ENCODE data around the gene EDN2. TPM values are rescaled to one million over a fixed set of nuclear protein-coding genes. Genes with fewer than 3 reads are reported as not detected.
A peak's percentile ranks its signal among the peaks of the same experiment; 100 is the strongest.

Gene EDN2
- total RNA-seq, 1 donor from 2014 or later: 1.1 TPM

GRCh38 chr1:41519667-41520066 is 35.2 kb upstream of the EDN2 start:
- intact Hi-C loops (cut with DNase I): loop anchor here (5.0 kb wide), 2 partner anchors 38 to 53 kb away; no protein-coding TSS in a partner anchor
- no peak for DNase-seq (ENCODE audit: low spot score)

GRCh38 chr1:41518471-41518870 is 34.0 kb upstream of the EDN2 start:
- DNase-seq (ENCODE audit: low spot score): no peak
- intact Hi-C loops (cut with DNase I): loop anchor here (5.0 kb wide), 2 partner anchors 39 to 54 kb away; no protein-coding TSS in a partner anchor

- intact Hi-C loops (cut with DNase I): loop anchor here (2.0 to 5.0 kb wide), 3 partner anchors 20 to 55 kb away; no protein-coding TSS in a partner anchor
- no peak for DNase-seq (ENCODE audit: low spot score)
Observed at GRCh38 chr1:41517062-41517438, 32.6 kb upstream of the EDN2 start.

GRCh38 chr1:41516168-41517061 is 31.9 kb upstream of the EDN2 start:
- intact Hi-C loops (cut with DNase I): loop anchor here (2.0 to 5.0 kb wide), 3 partner anchors 20 to 56 kb away; no protein-coding TSS in a partner anchor
- DNase-seq (ENCODE audit: low spot score): peak; percentile 94

GRCh38 chr1:41515778-41516167 is 31.3 kb upstream of the EDN2 start:
- DNase-seq (ENCODE audit: low spot score): no peak
- intact Hi-C loops (cut with DNase I): loop anchor here (2.0 to 5.0 kb wide), 3 partner anchors 21 to 57 kb away; no protein-coding TSS in a partner anchor

- intact Hi-C loops (cut with DNase I): loop anchor here (5.0 kb wide), 2 partner anchors 42 to 57 kb away; no protein-coding TSS in a partner anchor
- no peak for DNase-seq (ENCODE audit: low spot score)
Observed at GRCh38 chr1:41515131-41515678, 30.7 kb upstream of the EDN2 start.

- no peak for DNase-seq (ENCODE audit: low spot score)
- intact Hi-C loops (cut with DNase I): no loop called here
Observed at GRCh38 chr1:41514381-41514780, 29.9 kb upstream of the EDN2 start.

- no peak for DNase-seq (ENCODE audit: low spot score)
- intact Hi-C loops (cut with DNase I): no loop called here
Observed at GRCh38 chr1:41513383-41513735, 28.9 kb upstream of the EDN2 start.

GRCh38 chr1:41512701-41513382 is 28.4 kb upstream of the EDN2 start:
- intact Hi-C loops (cut with DNase I): no loop called here
- DNase-seq (ENCODE audit: low spot score): no peak

GRCh38 chr1:41511239-41511540 is 26.7 kb upstream of the EDN2 start:
- intact Hi-C loops (cut with DNase I): no loop called here
- DNase-seq (ENCODE audit: low spot score): no peak

- no peak for DNase-seq (ENCODE audit: low spot score)
- intact Hi-C loops (cut with DNase I): no loop called here
Observed at GRCh38 chr1:41510531-41511238, 26.2 kb upstream of the EDN2 start.

- intact Hi-C loops (cut with DNase I): no loop called here
- DNase-seq (ENCODE audit: low spot score): no peak
Observed at GRCh38 chr1:41509270-41509671, 24.8 kb upstream of the EDN2 start.

GRCh38 chr1:41508290-41508689 is 23.8 kb upstream of the EDN2 start:
- DNase-seq (ENCODE audit: low spot score): no peak
- intact Hi-C loops (cut with DNase I): no loop called here

- no peak for DNase-seq (ENCODE audit: low spot score)
- intact Hi-C loops (cut with DNase I): no loop called here
Observed at GRCh38 chr1:41507836-41508235, 23.4 kb upstream of the EDN2 start.

- intact Hi-C loops (cut with DNase I): no loop called here
Observed at GRCh38 chr1:41507110-41507720, 22.7 kb upstream of the EDN2 start.

GRCh38 chr1:41504114-41505035 is 19.9 kb upstream of the EDN2 start:
- intact Hi-C loops (cut with DNase I): no loop called here
- no peak for DNase-seq (ENCODE audit: low spot score)

More at GRCh38 chr1:41507110-41507720, 22.7 kb upstream of the EDN2 start:
- no peak for DNase-seq (ENCODE audit: low spot score)

- no peak for DNase-seq (ENCODE audit: low spot score)
- intact Hi-C loops (cut with DNase I): no loop called here
Observed at GRCh38 chr1:41503538-41504113, 19.1 kb upstream of the EDN2 start.

GRCh38 chr1:41502912-41503311 is 18.4 kb upstream of the EDN2 start:
- intact Hi-C loops (cut with DNase I): no loop called here
- no peak for DNase-seq (ENCODE audit: low spot score)

Measured in cardiac septum (tissue), 1 donor.